RPMI8226 (cell line): ENCODE results near the gene HSPA9.

Experiments used
- DNase-seq: peaks from one replicate; pipeline ENCODE4 v3.0.0-alpha.2; 2015

Gene HSPA9

GRCh38 chr5:138595180-138595795 is 20.1 kb upstream of the HSPA9 start:
- DNase-seq, result no peak

- no peak for DNase-seq
Observed at GRCh38 chr5:138594305-138595058, 19.3 kb upstream of the HSPA9 start.

- DNase-seq, result no peak
Observed at GRCh38 chr5:138588013-138588788, 13.0 kb upstream of the HSPA9 start.

- no peak for DNase-seq
Observed at GRCh38 chr5:138585157-138585556, 10.0 kb upstream of the HSPA9 start.

- no peak for DNase-seq
Observed at GRCh38 chr5:138583984-138584637, 8.9 kb upstream of the HSPA9 start.

DNA sequence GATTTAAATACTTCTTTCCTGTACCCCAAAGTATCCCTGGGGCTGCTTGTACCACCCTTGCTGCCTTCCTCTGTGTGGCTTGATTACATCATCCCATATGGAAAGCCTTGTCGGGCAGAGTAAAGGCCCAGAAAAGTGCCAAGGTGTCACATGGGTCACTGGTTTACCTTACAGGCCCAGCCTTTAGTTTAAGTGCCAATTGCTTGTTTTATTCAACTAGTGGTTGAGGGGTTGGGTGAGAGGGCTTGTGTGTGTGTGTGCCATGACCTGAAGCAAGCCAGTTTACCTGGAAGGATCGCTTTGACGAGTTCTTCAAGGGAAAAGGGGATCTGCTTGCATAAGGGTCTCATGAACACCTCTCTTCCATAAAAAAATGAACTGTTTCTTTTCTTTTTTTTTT is 7.8 kb upstream of the HSPA9 start:
- DNase-seq, result no peak

DNA sequence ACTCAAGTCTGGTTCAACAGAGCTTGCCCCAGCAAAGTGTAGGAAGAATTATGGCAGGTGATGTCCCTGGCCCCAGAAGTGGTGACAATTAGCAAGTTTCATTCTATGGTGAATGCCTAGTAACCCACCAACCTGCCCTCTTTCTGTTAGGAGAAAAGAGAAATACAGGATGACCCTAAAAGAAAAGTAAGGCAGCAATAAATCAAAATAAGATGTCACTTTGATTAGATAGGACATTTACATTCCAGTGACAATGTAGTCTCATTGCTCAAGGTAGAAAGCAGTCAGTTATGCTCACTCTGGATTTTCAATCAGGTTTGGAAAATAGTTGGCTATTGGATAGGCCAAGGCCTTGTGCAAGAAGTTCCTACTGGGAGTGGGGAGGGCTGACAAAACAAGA is 5.6 kb upstream of the HSPA9 start:
- DNase-seq, result no peak

GRCh38 chr5:138580001-138580400 is 4.8 kb upstream of the HSPA9 start:
- no peak for DNase-seq

DNA sequence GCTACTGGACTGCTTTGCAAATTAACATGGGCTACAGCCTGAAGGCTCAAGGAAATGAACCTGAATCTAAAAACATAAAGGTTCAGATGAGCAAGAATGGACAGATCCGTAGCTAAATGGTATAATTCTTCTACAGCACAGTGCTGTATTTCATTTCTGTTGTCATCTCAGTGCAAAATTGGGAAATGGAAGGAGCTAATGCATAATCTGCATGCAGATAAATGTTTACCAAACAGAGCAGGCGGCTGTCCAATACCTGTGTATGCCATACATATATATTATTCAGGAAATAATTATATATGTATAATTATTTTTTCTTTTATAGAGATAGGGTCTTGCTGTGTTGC is 4.3 kb upstream of the HSPA9 start:
- DNase-seq, result no peak

DNA sequence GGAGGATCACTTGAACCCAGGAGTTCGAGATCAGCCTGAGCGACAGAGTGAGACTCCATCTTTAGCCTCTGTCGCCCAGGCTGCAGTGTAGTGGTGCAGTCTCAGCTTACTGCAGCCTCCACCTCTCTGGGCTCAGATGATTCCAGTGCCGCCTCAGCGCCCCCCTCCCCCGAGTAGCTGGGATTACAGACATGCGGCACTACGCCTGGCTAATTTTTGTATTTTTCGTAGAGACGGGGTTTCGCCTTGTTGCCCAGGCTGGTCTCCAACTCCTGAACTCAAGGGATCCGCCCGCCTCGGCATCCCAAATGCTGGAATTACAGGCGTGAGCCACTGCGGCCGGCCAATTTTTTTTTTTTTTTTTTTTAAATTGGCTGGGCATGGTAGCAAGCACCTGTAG is 2.3 kb upstream of the HSPA9 start:
- no peak for DNase-seq

- DNase-seq, result no peak
Observed at GRCh38 chr5:138574744-138575193, 432 bp downstream of the HSPA9 start.

- no peak for DNase-seq
Observed at GRCh38 chr5:138573949-138574670, 1.1 kb downstream of the HSPA9 start.

DNA sequence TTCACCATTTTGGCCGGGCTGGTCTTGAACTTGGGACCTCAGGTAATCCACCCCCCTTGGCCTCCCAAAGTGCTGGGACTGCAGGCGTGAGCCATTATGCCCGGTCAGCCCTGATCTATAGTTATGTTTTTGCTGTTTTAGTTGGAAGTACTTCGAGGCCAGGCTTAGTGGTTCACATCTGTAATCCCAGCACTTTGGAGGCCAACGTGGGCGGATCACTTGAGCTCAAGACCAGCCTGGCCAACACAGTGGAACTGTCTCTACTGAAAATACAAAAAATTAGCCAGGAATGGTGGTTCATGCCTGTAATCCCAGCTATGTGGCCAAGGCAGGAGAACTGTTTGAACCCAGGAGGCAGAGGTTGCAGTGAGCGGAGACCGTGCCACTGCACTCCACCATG is 2.0 kb downstream of the HSPA9 start:
- no peak for DNase-seq

- DNase-seq, result no peak
Observed at GRCh38 chr5:138570871-138571270, 4.3 kb downstream of the HSPA9 start.

GRCh38 chr5:138569782-138570181 is 5.4 kb downstream of the HSPA9 start:
- no peak for DNase-seq

- no peak for DNase-seq
Observed at GRCh38 chr5:138568061-138568824, 7.0 kb downstream of the HSPA9 start.

- no peak for DNase-seq
Observed at GRCh38 chr5:138566792-138567191, 8.4 kb downstream of the HSPA9 start.

DNA sequence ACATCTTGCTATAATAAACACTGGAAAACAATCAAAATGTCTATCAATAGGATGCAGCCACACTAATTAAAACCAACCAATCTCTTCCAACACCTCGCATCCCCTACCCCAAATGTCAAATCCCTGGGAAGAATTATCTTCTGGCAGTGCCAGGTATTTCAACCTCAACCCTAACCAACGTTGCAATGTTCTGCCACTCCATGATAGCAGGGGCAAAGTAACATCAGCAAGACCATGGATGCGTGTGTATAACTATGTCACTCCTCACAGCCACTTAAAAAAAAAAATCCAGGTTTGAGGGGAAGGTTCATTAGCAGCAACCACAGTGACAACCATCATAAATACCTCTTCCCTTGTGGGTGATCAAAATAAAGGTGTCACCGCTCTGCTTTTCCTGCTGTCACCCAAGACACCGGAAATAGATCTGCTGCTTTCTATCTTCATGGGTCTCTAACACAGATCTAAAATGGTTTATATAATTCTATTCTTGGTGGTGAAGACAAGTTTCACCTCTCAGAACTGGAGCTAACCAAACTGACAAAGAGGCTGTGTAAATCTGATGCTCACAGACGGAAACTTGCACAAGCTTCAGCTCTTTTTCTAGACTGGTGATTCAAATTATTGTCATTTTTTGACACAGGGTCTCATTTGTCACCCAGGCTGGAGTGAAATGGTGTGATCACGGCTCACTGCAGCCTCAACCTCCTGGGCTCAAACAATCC is 9.9 kb downstream of the HSPA9 start:
- no peak for DNase-seq

- DNase-seq, result no peak
Observed at GRCh38 chr5:138564242-138564641, 11.0 kb downstream of the HSPA9 start.

DNA sequence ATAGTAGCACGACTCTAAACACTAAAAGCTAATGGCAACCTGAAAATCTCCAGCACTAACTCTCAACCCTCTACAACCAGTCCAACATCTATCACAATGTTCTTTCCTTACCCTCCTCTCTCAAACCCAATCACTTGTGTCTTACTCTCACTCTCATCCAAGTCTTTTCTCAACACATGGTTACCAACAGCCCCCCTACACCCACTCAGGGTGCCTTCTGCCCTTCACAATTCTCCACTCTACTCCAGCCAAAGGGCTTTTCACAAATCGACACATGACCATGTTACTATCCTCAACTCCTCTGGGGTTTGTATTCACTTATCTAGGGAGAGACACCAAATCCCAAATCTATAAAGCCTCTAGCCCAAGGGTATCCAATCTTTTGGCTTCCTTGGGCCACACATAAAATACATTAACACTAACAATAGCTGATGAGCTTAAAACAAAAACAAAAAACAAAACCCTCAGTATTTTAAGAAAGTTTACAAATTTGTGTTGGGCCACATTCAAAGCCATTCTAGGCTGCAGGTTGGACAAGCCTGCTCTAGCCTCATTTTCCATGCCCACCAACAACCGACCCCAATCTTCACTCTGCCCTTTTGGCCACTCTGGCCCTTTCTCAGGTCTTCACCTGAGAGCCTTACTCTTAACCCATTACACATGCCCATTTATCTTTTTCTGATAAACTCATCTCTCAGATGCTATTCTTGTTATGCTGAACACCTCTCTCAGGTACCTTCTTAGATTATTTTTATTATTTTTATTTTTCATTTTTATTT is 11.7 kb downstream of the HSPA9 start:
- DNase-seq, result no peak

GRCh38 chr5:138560971-138561370 is 14.2 kb downstream of the HSPA9 start:
- no peak for DNase-seq
